Keratinocyte (primary cell): ENCODE data around the gene MAD1L1. TPM values are rescaled to one million over a fixed set of nuclear protein-coding genes. Genes with fewer than 3 reads are reported as not detected.
A peak's percentile ranks its signal among the peaks of the same experiment; 100 is the strongest.

Source experiments
- DNase-seq: peaks from one replicate; pipeline ENCODE4 v3.0.0-alpha.2; 2011; ENCODE audit warnings: low read depth, missing footprints, low spot score
- FAIRE-seq: peaks from 2 replicates; lab custom pipeline; 2011; peaks lifted over from hg19 to GRCh38; lab: Jason Lieb, UNC
- H2AFZ ChIP-seq: 2 replicates; pipeline ENCODE4 v1.6.0; 2012; ENCODE audit warnings: low read length, control low read depth, inconsistent platforms; ENCODE audit not compliant: control insufficient read depth
- H3K27ac ChIP-seq: 2 replicates; pipeline ENCODE4 v1.5.1; 2011; ENCODE audit warnings: low read length; ENCODE audit not compliant: control insufficient read depth, insufficient read depth
- H3K27me3 ChIP-seq: 3 replicates; pipeline ENCODE4 v1.6.0; 2011; ENCODE audit warnings: low read length; ENCODE audit not compliant: control insufficient read depth, insufficient read depth; ENCODE audit errors: extremely low read depth
- H3K36me3 ChIP-seq, 2 experiments: 2 replicates in 1 of 2; 3 replicates in 1 of 2; pipeline ENCODE4 v1.5.1; 2011; ENCODE audit warnings: low read length in 2 of 2, mild to moderate bottlenecking in 1 of 2; ENCODE audit not compliant: control insufficient read depth in 2 of 2, insufficient read depth in 2 of 2; ENCODE audit errors: extremely low read depth in 1 of 2
- H3K4me1 ChIP-seq: 3 replicates; pipeline ENCODE4 v1.5.1; 2011; ENCODE audit warnings: low read length; ENCODE audit not compliant: control insufficient read depth, insufficient read depth; ENCODE audit errors: extremely low read depth
- H3K4me2 ChIP-seq: 3 replicates; pipeline ENCODE4 v1.6.0; 2011; ENCODE audit warnings: low read depth, low read length; ENCODE audit not compliant: control insufficient read depth, insufficient read depth; ENCODE audit errors: extremely low read depth
- H3K4me3 ChIP-seq, 3 experiments: fragments of 200-600 bp in 1 of 3; sonication (generic) in 1 of 3; 2 replicates in 2 of 3; 3 replicates in 1 of 3; pipeline ENCODE4 v1.5.1; 2011 to 2016; ENCODE audit warnings: low read length in 3 of 3, mild to moderate bottlenecking in 3 of 3, control low read depth in 2 of 3, inconsistent platforms in 1 of 3, low read depth in 1 of 3, mixed read lengths in 1 of 3, mixed run types in 1 of 3, moderate library complexity in 1 of 3; ENCODE audit not compliant: control insufficient read depth in 2 of 3, insufficient read depth in 2 of 3; ENCODE audit errors: extremely low read depth in 1 of 3
- H3K79me2 ChIP-seq: 2 replicates; pipeline ENCODE4 v1.6.0; 2012; ENCODE audit warnings: low read length; ENCODE audit not compliant: control insufficient read depth, insufficient read depth
- H3K9ac ChIP-seq: 3 replicates; pipeline ENCODE4 v1.6.0; 2011; ENCODE audit warnings: low read length; ENCODE audit not compliant: control insufficient read depth, insufficient read depth; ENCODE audit errors: extremely low read depth
- H3K9me1 ChIP-seq: 3 replicates; pipeline ENCODE4 v1.6.0; 2011; ENCODE audit warnings: low read length; ENCODE audit not compliant: control insufficient read depth, insufficient read depth; ENCODE audit errors: extremely low read depth
- H3K9me3 ChIP-seq: 2 replicates; pipeline ENCODE4 v1.5.1; 2012; ENCODE audit warnings: low read depth, low read length; ENCODE audit not compliant: control insufficient read depth
- H4K20me1 ChIP-seq: 3 replicates; pipeline ENCODE4 v1.6.0; 2011; ENCODE audit warnings: low read length; ENCODE audit not compliant: control insufficient read depth, insufficient read depth; ENCODE audit errors: extremely low read depth
- EZH2 ChIP-seq: IDR thresholded peaks from one replicate; pipeline ENCODE4 v1.6.1; 2012; ENCODE audit warnings: inconsistent platforms, mild to moderate bottlenecking, low read length, moderate library complexity
- dilution Hi-C: fragments of 300-500 bp; cut with MboI; formaldehyde crosslinking; loops from one replicate; pipeline ENCODE4 v1.7.0; 2020; ENCODE audit warnings: low sequenced_read_pairs; ENCODE audit not compliant: extremely low pct_ligation_motif_present
- polyA plus RNA-seq, 5 experiments: library from polyadenylated mRNA; depleted of rRNA in 3 of 5; stranded (reverse) in 3 of 5; stranded (forward) in 1 of 5; unstranded in 1 of 5; fragments of >200 nt; gene quantifications; 1 replicate in 1 of 5; 2 replicates in 3 of 5; 3 replicates in 1 of 5; pipeline versions ENCODE4 v1.2.1 to v1.2.3, GENCODE V29; 2011 to 2012; ENCODE audit warnings: missing spikeins in 2 of 5, low read depth in 1 of 5, low replicate concordance in 1 of 5
- TF ChIP-seq, protein P1 (sequence below), 3 experiments: IDR thresholded peaks in 1 of 3; conservative IDR thresholded peaks in 1 of 3; optimal IDR thresholded peaks in 1 of 3; 2 replicates in 2 of 3; 3 replicates in 1 of 3; pipeline versions ENCODE3 to v1.5.1; 2011; ENCODE audit warnings: low read length in 3 of 3, mild to moderate bottlenecking in 3 of 3, moderate library complexity in 2 of 3, control low read depth in 1 of 3, inconsistent platforms in 1 of 3; ENCODE audit not compliant: insufficient read depth in 2 of 3; ENCODE audit errors: extremely low read depth in 1 of 3

MAD1L1 gene
- polyA plus RNA-seq, 1 donor (not counting 4 experiments of a cell fraction or from before 2014, with no cell fraction given): 18.0 TPM

DNA sequence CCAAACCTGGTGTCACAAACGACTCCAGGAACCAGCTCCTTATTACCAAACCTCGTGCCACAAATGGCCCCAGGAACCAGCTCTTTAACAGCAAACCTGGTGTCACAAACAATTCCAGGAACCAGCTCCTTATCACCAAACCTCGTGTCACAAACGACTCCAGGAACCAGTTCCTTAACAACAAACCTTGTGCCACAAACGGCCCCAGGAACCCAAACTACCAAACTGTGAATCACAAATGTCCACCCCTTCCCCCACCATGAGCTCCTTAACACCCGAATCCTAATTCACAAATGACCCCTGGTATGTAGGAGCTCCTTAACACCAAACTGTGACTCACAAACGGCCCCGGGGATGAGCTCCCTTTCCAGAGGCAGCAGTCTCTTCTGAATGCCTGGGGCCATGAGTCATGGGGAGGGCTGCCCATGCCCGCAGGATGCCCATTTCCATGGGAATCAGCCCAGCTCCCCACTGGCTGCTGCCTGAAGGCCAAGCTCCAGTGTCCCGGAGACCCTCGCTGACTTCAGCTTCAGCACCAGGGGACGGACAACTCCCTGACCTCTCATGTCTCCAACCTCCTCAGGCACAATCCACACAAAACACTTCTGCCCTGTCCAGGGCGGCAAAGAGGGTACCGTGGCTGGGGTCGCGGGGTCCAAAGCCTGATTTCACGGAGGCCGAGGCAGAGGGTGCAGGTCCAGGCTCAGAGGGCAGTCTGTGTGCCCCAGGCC lies 349.5 kb downstream of the MAD1L1 start:
- no peak overlapping the region for H3K27ac ChIP-seq
- FAIRE-seq (no peak), DNase-seq (peak; percentile 42)

DNA sequence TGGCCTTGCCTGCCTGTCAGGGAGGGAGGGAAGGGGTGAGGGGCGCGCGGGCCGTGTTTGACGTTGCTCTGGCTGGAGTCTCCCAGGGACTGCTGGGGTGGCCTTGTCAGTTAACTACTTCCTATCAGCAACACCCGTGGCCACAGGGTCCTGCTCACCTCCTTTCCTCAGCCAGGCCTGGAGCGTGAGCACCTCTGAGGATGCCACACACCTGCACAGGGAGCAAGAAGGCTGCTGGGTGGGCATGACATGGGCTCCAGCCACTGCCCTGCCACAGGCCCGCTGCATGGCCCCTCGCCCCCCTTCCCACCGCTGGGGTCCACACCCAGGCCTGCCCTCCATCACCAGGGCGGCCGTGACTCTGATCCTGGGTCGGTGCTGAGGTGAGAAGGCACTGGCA lies 350.3 kb downstream of the MAD1L1 start:
- H3K9me1 ChIP-seq: no peaks in the 10 kb centered on the region
- no peaks in the 10 kb centered on the region for H3K79me2 ChIP-seq
- no peak overlapping the region for H3K27ac ChIP-seq
- H3K27me3 ChIP-seq: no peaks in the 10 kb centered on the region
- H3K36me3 ChIP-seq: peaks cover 0 to 4% of the 10 kb centered on the region in 2 experiments
- H3K4me2 ChIP-seq: no peak overlapping the region
- FAIRE-seq (no peak), DNase-seq (no peak)
- H3K4me1 ChIP-seq: peaks cover 34% of the 10 kb centered on the region
- peaks cover 3% of the 10 kb centered on the region for H3K9me3 ChIP-seq
- H4K20me1 ChIP-seq: peaks cover 9% of the 10 kb centered on the region
- no peak overlapping the region for H3K9ac ChIP-seq
- H3K4me3 ChIP-seq: no peak overlapping the region
- TF ChIP-seq EZH2: no peak
- TF ChIP-seq, protein P1, sequence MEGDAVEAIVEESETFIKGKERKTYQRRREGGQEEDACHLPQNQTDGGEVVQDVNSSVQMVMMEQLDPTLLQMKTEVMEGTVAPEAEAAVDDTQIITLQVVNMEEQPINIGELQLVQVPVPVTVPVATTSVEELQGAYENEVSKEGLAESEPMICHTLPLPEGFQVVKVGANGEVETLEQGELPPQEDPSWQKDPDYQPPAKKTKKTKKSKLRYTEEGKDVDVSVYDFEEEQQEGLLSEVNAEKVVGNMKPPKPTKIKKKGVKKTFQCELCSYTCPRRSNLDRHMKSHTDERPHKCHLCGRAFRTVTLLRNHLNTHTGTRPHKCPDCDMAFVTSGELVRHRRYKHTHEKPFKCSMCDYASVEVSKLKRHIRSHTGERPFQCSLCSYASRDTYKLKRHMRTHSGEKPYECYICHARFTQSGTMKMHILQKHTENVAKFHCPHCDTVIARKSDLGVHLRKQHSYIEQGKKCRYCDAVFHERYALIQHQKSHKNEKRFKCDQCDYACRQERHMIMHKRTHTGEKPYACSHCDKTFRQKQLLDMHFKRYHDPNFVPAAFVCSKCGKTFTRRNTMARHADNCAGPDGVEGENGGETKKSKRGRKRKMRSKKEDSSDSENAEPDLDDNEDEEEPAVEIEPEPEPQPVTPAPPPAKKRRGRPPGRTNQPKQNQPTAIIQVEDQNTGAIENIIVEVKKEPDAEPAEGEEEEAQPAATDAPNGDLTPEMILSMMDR (optimal IDR thresholded peaks at IDR 0.05 in 1 of 3, IDR thresholded peaks at IDR 0.05 in 1 of 3, conservative IDR thresholded peaks at IDR 0.05 in 1 of 3; ENCODE audit: extremely low read depth in 1 of 3, insufficient read depth in 2 of 3, low read length in 3 of 3): no peak
- dilution Hi-C loops: no loop called here
- no peak overlapping the region for H2AFZ ChIP-seq

More for the DNA sequence above, 349.5 kb downstream of the MAD1L1 start:
- peaks cover 0 to 8% of the 10 kb centered on the region in 2 experiments for H3K36me3 ChIP-seq
- no peak overlapping the region for H2AFZ ChIP-seq
- no peak overlapping the region for H3K4me3 ChIP-seq
- no peaks in the 10 kb centered on the region for H3K27me3 ChIP-seq
- no peaks in the 10 kb centered on the region for H3K79me2 ChIP-seq
- TF ChIP-seq, protein P1 (optimal IDR thresholded peaks at IDR 0.05 in 1 of 3, IDR thresholded peaks at IDR 0.05 in 1 of 3, conservative IDR thresholded peaks at IDR 0.05 in 1 of 3; ENCODE audit: extremely low read depth in 1 of 3, insufficient read depth in 2 of 3, low read length in 3 of 3): no peak
- TF ChIP-seq EZH2: no peak
- H3K9ac ChIP-seq: no peak overlapping the region
- H3K9me1 ChIP-seq: no peaks in the 10 kb centered on the region
- dilution Hi-C loops: no loop called here
- peaks cover 8% of the 10 kb centered on the region for H3K9me3 ChIP-seq
- H3K4me2 ChIP-seq: peak overlapping the region; percentile 16
- peaks cover 9% of the 10 kb centered on the region for H4K20me1 ChIP-seq
- H3K4me1 ChIP-seq: peaks cover 34% of the 10 kb centered on the region
